H9 (cell line): Measurements from ENCODE around the gene LMNTD1. TPM values are rescaled to one million over a fixed set of nuclear protein-coding genes. Genes with fewer than 3 reads are reported as not detected.

Experiments used
- DNase-seq: peaks from one replicate; pipeline ENCODE4 v3.0.0-alpha.2; 2017
- H2AFZ ChIP-seq: one replicate; pipeline ENCODE4 v1.6.1; 2013; ENCODE audit warnings: mild to moderate bottlenecking, low read length, control low read depth, moderate library complexity
- H2AK5ac ChIP-seq: 2 replicates; pipeline ENCODE4 v1.6.1; 2013; ENCODE audit warnings: low read length, control low read depth, mixed read lengths; ENCODE audit not compliant: insufficient read length
- H2BK120ac ChIP-seq: one replicate; pipeline ENCODE4 v1.6.1; 2013; ENCODE audit warnings: low read depth, mild to moderate bottlenecking, low read length, control low read depth, inconsistent platforms; ENCODE audit not compliant: poor library complexity, severe bottlenecking
- H2BK12ac ChIP-seq: 2 replicates; pipeline ENCODE4 v1.6.1; 2013; ENCODE audit warnings: low read length, control low read depth, mixed read lengths, low read depth; ENCODE audit not compliant: insufficient read length
- H2BK15ac ChIP-seq: 2 replicates; pipeline ENCODE4 v1.6.1; 2013; ENCODE audit warnings: low read depth, low read length, control low read depth
- H2BK20ac ChIP-seq: one replicate; pipeline ENCODE4 v1.6.1; 2013; ENCODE audit warnings: low read depth, mild to moderate bottlenecking, low read length, control low read depth, inconsistent platforms; ENCODE audit not compliant: poor library complexity, severe bottlenecking
- H2BK5ac ChIP-seq: 2 replicates; pipeline ENCODE4 v1.6.1; 2013; ENCODE audit warnings: low read length, control low read depth, mixed read lengths; ENCODE audit not compliant: insufficient read length
- H3K14ac ChIP-seq: 2 replicates; pipeline ENCODE4 v1.6.1; 2013; ENCODE audit warnings: low read length, control low read depth; ENCODE audit not compliant: insufficient read depth
- H3K18ac ChIP-seq: 2 replicates; pipeline ENCODE4 v1.6.1; 2013; ENCODE audit warnings: low read depth, mild to moderate bottlenecking, mixed read lengths, low read length, control low read depth; ENCODE audit not compliant: insufficient read length
- H3K23ac ChIP-seq: 2 replicates; pipeline ENCODE4 v1.6.1; 2013; ENCODE audit warnings: low read length, control low read depth, mixed read lengths, low read depth; ENCODE audit not compliant: insufficient read length
- H3K23me2 ChIP-seq: 2 replicates; pipeline ENCODE4 v1.6.1; 2013; ENCODE audit warnings: low read depth, mild to moderate bottlenecking, mixed read lengths, low read length, control low read depth; ENCODE audit not compliant: insufficient read length, poor library complexity, severe bottlenecking
- H3K27ac ChIP-seq: 2 replicates; pipeline ENCODE4 v1.5.1; 2013; ENCODE audit warnings: low read length, control low read depth, mixed read lengths, low read depth; ENCODE audit not compliant: insufficient read length
- H3K27me3 ChIP-seq: 2 replicates; pipeline ENCODE4 v1.6.1; 2013; ENCODE audit warnings: low read length, control low read depth, inconsistent platforms; ENCODE audit not compliant: insufficient read depth
- H3K4ac ChIP-seq: 2 replicates; pipeline ENCODE4 v1.6.1; 2013; ENCODE audit warnings: low read depth, mild to moderate bottlenecking, control low read depth, inconsistent platforms, low read length, moderate library complexity
- H3K4me1 ChIP-seq: 2 replicates; pipeline ENCODE4 v1.6.1; 2013; ENCODE audit warnings: low read length, control low read depth, inconsistent platforms; ENCODE audit not compliant: insufficient read depth
- H3K4me2 ChIP-seq: 2 replicates; pipeline ENCODE4 v1.6.1; 2013; ENCODE audit warnings: low read length, control low read depth, mixed read lengths; ENCODE audit not compliant: insufficient read length, insufficient read depth
- H3K56ac ChIP-seq: 2 replicates; pipeline ENCODE4 v1.6.1; 2013; ENCODE audit warnings: low read depth, mild to moderate bottlenecking, mixed read lengths, low read length, control low read depth; ENCODE audit not compliant: insufficient read length
- H3K79me1 ChIP-seq: 2 replicates; pipeline ENCODE4 v1.6.1; 2013; ENCODE audit warnings: low read depth, mild to moderate bottlenecking, moderate library complexity, low read length, control low read depth, inconsistent platforms; ENCODE audit not compliant: insufficient read depth, poor library complexity, severe bottlenecking
- H3K79me2 ChIP-seq: 2 replicates; pipeline ENCODE4 v1.6.1; 2013; ENCODE audit warnings: low read length, control low read depth, inconsistent platforms; ENCODE audit not compliant: insufficient read depth
- H3K9ac ChIP-seq: 2 replicates; pipeline ENCODE4 v1.6.1; 2013; ENCODE audit warnings: low read length, control low read depth, mixed read lengths; ENCODE audit not compliant: insufficient read length; ENCODE audit errors: extremely low read depth
- H3K9me3 ChIP-seq: one replicate; pipeline ENCODE4 v1.6.1; 2013; ENCODE audit warnings: low read depth, low read length, inconsistent platforms; ENCODE audit not compliant: control insufficient read depth
- H3T11ph ChIP-seq: one replicate; pipeline ENCODE4 v1.6.1; 2013; ENCODE audit warnings: mild to moderate bottlenecking, low read length, control low read depth, inconsistent platforms
- H4K20me1 ChIP-seq: one replicate; pipeline ENCODE4 v1.6.1; 2013; ENCODE audit not compliant: control insufficient read depth, insufficient read length, insufficient read depth
- H4K5ac ChIP-seq: 2 replicates; pipeline ENCODE4 v1.6.1; 2013; ENCODE audit warnings: low read depth, mild to moderate bottlenecking, mixed read lengths, low read length, control low read depth; ENCODE audit not compliant: insufficient read length
- H4K8ac ChIP-seq: replicated peaks from 2 replicates; pipeline ENCODE4 v1.6.1; 2013; ENCODE audit warnings: low read length, control low read depth, mixed read lengths, low read depth; ENCODE audit not compliant: insufficient read length
- H4K91ac ChIP-seq: 2 replicates; pipeline ENCODE4 v1.6.1; 2013; ENCODE audit warnings: low read depth, mild to moderate bottlenecking, moderate library complexity, mixed read lengths, low read length, control low read depth; ENCODE audit not compliant: insufficient read length
- H3K27ac Mint-ChIP-seq, 3 experiments: 2 replicates in 2 of 3; 3 replicates in 1 of 3; pipeline ENCODE4 v1.8.0; 2020 to 2021; ENCODE audit warnings: mixed read lengths in 3 of 3, mild to moderate bottlenecking in 1 of 3, moderate library complexity in 1 of 3
- H3K27me3 Mint-ChIP-seq: 2 replicates; pipeline ENCODE4 v1.8.0; 2021; ENCODE audit warnings: low read depth, mild to moderate bottlenecking, moderate library complexity, mixed read lengths
- H3K36me3 Mint-ChIP-seq, 3 experiments: 2 replicates in 2 of 3; 3 replicates in 1 of 3; pipeline ENCODE4 v1.8.0; 2020 to 2021; ENCODE audit warnings: low read depth in 3 of 3, mixed read lengths in 3 of 3; ENCODE audit not compliant: insufficient read depth in 1 of 3
- H3K4me1 Mint-ChIP-seq, 2 experiments: 2 replicates each; pipeline ENCODE4 v1.8.0; 2020; ENCODE audit warnings: mixed read lengths in 2 of 2
- H3K4me3 Mint-ChIP-seq, 2 experiments: 2 replicates in 1 of 2; 3 replicates in 1 of 2; pipeline ENCODE4 v1.8.0; 2020 to 2021; ENCODE audit warnings: mild to moderate bottlenecking in 2 of 2, mixed read lengths in 2 of 2, moderate library complexity in 1 of 2
- H3K9me3 Mint-ChIP-seq, 2 experiments: 2 replicates in 1 of 2; 3 replicates in 1 of 2; pipeline ENCODE4 v1.8.0; 2020; ENCODE audit warnings: mild to moderate bottlenecking in 2 of 2, mixed read lengths in 2 of 2, moderate library complexity in 1 of 2
- CTCF ChIP-seq: fragments of 200-600 bp; sonication (generic); conservative IDR thresholded peaks from 3 replicates; pipeline ENCODE4 v1.8.0; 2021; ENCODE audit warnings: antibody characterized with exemption, mild to moderate bottlenecking
- WGBS: extraction: QIAGEN DNeasy Blood & Tissue Kit; methylation state at CpG from one replicate; pipeline ENCODE4 v1.1.7; 2013; ENCODE audit warnings: missing lambda C conversion rate, low lambda C conversion rate, mixed read lengths; ENCODE audit not compliant: insufficient read length; ENCODE audit errors: extremely low coverage; 5-methylcytosine and 5-hydroxymethylcytosine counted together
- total RNA-seq: library from RNA; stranded (reverse); gene quantifications from 2 replicates; pipeline ENCODE4 v1.2.1, GENCODE V29; 2021

Gene LMNTD1
- total RNA-seq, 1 experiment from 2014 or later, result not detected

DNA sequence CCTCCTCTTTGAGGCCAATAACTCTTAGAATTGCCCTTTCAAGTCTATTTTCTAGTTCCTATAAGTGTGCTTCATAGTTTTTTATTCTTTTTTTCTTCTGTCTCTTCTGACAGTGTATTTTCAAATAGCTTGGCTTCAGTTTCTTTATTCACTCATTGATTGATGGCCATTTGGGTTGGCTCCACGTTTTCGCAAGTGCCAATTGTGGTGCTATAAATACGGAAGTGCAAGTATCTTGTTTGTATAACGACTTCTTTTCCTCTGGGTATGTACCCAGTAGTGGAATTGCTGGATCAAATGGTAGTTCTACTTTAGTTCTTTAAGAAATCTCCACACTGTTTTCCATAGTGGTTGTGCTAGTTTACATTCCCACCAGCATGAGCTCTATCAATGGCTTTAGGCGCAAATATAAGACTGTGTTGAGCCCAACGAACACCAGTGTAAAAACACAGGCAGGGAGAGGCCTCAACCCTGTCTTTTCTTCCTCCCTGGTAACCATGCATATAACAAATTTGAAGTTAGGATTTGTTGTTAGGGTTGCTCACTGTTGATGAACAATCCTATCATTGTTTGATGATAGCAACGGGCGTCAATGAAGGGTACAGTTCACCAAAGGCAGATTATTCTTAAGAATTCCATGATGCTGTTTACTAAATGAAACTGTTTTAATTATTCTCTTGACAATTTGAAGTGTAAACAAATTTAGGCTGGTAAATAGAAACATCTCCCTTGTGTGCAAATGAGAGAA lies 13.3 kb upstream of the LMNTD1 start:
- Histone ChIP-seq H3K9me3 (no peaks in the 10 kb centered on the region), H3K79me2 (no peaks in the 10 kb centered on the region), H4K5ac (no peak overlapping the region), H2AK5ac (no peak overlapping the region), H3K56ac (no peak overlapping the region), H3K14ac (no peak overlapping the region), H3K4me2 (no peak overlapping the region), H4K20me1 (no peaks in the 10 kb centered on the region), H2BK12ac (no peak overlapping the region), H3K23ac (no peak overlapping the region), H3K79me1 (no peaks in the 10 kb centered on the region), H2AFZ (no peak overlapping the region), H3K27me3 (no peaks in the 10 kb centered on the region), H2BK5ac (no peak overlapping the region), H3K9ac (no peak overlapping the region), H2BK120ac (no peak overlapping the region), H4K91ac (no peak overlapping the region), H4K8ac (no peak overlapping the region), H3K18ac (no peak overlapping the region), H3K4ac (no peak overlapping the region), H3K4me1 (no peaks in the 10 kb centered on the region), H2BK15ac (no peak overlapping the region), H3T11ph (no peak overlapping the region), H2BK20ac (no peak overlapping the region), H3K23me2 (no peaks in the 10 kb centered on the region), H3K27ac (no peak overlapping the region)
- no CpG with 5 or more reads among the region's 8 CpGs for WGBS
- H3K4me1 Mint-ChIP-seq, result no peaks in the 10 kb centered on the region
- no peak overlapping the region for H3K4me3 Mint-ChIP-seq
- DNase-seq, result no peak
- H3K36me3 Mint-ChIP-seq, result peaks cover 3 to 13% (median 5%) of the 10 kb centered on the region in 3 experiments; a peak in 6 of 7 replicates
- peaks cover 15 to 19% of the 10 kb centered on the region in 2 experiments for H3K9me3 Mint-ChIP-seq
- TF ChIP-seq CTCF, result no peak
- H3K27ac Mint-ChIP-seq, result no peak overlapping the region
- H3K27me3 Mint-ChIP-seq, result no peaks in the 10 kb centered on the region
